NCI-H1694 treated with DMSO at 0.1 percent for 48 hours (cell line): ENCODE data around the gene KRT15.

ENCODE experiments used
- DNase-seq: peaks from one replicate; lab custom pipeline; 2025; lab: John Stamatoyannopoulos, UW

Gene KRT15

DNA sequence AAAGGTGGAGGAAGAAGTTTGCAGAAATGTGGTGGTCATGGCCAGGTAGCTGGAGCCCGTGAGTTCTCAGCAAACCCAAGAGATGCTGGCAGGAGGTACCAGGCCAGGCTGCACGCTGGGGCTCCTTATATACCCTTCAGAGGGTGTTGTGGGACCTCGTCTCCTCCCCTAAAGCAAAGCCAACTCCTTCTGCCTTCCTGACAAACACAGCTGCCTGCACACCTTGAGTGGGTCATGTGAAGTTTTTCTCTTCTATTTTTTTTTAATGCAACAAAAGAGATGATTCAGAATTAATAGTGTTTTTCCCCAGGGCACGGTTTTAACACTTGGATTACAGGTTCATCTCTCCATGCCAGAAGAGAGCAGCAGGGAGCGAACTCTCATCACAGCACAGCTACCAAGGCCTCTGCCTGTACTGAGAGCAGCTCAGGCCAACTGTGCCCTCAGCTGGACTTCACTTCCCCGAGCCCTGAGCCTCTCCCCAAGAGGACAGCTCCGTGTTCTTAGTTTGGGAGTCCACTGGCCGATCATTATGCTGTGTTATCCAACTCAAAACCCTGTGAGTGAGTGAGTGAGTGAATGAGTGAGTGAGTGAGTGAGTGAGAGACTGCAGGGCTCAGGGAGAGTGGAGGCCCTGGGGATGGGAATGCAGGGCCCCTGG is at the start of gene KRT15:
Gene KRT15 (minus strand): TSS at position 102 of the 661 bp plus-strand sequence. CDS start 63 bp downstream, at position 39.
- DNase-seq, result peak; percentile 85

DNA sequence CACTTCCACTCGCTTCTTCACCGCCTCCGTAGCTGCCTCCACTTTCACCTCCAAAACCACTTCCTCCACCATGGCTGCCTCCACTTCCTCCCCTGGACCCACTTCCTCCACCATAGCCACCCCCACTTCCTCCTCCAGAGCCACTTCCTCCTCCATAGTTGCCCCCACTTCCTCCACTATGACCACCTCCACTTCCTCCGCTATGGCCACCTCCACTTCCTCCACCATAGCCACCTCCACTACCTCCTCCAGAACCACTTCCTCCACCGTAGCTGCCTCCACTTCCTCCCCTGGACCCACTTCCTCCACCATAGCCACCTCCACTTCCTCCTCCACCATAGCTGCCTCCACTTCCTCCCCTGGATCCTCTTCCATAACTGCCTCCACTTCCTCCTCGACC is 48.6 kb upstream of the KRT15 start:
- no peak for DNase-seq

DNA sequence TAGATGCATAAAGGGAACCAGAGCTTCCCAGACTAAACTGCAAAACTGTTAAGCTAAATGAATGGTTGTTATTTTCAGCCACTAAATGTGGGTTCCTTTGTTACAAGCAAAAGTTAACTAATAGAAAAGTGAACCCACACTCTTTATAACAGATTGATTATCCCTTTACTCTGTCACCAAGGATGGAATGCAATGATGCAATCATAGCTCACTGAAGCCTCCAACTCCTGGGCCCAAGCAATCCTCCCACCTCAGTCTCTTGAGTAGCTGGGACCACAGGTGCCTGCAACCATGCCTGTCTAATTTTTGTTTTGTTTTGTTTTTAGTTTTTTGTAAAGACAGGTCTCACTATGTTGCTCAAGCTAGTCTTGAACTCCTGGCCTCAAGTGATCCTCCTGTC is 46.6 kb upstream of the KRT15 start:
- no peak for DNase-seq

DNA sequence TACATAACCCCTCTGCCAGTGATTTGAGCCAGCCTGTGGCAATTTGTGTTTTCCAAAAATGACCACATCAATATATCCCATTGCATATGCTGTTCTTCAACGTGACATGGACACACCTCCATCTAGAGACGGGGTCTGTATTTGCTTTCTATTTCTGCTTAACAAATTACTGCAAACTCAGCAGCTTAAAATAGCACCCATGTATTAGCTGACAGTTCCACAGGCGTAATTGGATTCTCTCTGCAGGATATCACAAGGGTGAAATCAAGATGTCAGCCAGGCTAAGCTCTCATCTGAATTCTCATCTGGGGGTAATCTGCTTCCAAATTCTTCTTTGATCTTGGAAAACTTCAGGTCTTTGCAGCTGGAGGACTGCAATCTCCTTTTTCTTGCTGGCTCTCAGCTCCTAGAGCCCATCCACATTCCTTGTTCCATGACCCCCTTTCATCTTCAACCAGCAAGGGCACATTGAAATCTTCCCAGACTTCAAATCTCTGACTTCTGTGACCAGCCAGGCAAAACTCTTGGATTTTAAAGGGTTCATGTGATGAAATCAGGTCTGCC is 45.0 kb upstream of the KRT15 start:
- no peak for DNase-seq

DNA sequence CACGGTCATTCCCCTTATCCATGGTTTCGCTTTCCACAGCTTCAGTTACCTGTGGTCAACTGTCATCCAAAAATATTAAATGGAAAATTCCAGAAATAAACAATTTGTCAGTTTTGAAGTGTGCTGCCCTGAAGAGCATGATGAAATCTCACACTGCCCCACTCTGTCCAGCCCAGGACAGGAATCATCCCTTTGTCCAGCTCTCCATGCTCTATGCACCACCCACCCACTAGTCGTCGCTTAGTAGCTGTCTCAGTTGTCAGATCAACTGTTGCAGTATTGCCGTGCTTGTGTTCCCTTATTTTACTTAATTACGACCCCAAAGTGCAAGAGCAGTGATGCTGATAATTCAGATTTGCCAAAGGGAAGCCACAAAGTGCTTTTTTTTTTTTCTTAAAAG is 42.9 kb upstream of the KRT15 start:
- DNase-seq, result no peak

DNA sequence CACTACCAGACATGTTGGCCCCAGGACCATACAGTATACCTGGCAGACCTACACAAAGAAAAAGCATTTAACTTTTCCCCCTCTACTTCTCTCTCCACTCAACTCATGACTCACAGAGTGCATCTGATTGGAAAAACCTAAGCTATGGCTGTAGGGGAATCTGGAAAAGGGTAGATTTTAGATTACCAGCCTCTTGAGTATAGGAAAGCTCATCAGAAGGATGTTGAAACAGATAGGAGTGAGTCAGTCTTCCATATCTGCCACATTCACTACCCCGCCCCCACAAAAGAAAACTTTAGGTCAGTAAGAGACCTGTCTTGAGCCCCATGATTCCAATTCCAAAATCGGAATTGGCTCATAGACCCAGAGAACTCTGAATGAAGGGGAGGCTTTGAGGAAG is 40.9 kb upstream of the KRT15 start:
- no peak for DNase-seq

DNA sequence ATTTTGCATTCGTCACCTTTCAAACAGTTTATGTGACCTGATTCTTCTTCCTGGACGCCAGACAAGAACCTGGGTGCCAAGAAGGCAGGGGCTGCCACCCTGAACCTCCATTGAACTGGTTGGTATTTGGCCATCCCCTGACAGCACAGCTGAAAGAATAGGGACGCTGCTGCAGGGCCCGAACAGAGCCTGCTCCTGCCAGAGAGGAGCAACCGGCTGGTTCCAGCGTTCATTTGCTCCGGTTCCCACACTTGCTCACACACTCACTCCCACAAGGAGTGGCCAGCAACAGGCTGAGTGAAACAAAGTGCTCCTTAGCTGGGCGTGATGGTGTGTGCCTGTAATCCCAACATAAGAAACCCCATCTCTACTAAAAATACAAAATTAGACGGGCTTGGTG is 38.2 kb upstream of the KRT15 start:
- DNase-seq, result no peak

DNA sequence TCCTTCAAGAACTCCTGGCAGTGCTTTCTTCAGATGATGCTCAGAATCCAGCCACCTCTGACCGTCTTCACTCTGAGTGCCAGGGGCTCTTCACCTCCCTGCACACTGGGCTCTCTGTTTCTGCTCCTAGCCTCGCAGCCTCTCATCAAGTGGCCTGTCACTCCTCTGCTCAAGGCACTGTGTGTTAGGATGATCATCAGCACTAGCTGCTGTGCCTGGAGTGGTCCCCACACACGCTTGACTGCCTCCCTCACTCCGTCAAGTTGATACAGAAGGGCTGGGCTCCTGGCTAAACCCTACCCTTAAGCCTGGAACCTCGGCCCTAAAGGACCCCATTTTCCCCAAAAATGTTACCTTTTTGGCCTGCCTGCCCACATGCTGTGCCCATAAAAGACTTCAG is 37.6 kb upstream of the KRT15 start:
- no peak for DNase-seq

DNA sequence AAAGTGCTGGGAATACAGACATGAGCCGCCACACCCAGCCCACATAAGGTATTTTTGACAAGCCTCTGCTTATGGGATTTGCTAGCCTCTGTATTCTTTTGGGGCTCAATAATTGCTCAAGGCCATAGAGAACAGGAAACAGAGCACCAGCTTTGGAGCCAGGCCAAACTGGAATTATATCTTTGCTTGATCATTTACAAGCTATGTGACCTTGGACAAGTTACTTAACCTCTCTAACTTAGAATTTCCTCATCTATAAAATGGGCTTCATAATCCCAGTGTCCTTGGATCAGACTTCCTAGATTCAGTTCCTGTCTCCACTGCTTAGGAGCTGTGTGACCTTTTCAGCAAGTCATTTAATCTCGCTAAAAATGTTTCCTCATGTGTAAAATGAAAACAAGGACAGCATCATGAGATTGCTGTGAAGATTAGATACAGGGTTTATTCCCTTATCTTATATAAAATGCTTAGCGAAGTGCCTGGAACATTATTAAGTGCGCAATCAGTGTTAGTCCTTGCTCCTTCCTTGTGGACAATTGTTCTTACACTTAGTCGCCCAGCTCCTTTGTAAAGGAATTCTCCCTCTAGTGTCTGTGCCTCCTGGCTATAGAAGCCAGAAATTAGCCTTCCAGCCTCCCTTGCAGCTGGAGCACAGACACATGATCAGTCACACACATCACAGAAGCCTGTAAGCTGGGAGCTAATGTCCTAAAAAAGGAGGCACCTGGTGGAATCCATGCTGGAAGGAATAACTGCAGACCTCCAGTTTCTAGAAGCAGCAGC is 36.6 kb upstream of the KRT15 start:
- DNase-seq, result no peak

DNA sequence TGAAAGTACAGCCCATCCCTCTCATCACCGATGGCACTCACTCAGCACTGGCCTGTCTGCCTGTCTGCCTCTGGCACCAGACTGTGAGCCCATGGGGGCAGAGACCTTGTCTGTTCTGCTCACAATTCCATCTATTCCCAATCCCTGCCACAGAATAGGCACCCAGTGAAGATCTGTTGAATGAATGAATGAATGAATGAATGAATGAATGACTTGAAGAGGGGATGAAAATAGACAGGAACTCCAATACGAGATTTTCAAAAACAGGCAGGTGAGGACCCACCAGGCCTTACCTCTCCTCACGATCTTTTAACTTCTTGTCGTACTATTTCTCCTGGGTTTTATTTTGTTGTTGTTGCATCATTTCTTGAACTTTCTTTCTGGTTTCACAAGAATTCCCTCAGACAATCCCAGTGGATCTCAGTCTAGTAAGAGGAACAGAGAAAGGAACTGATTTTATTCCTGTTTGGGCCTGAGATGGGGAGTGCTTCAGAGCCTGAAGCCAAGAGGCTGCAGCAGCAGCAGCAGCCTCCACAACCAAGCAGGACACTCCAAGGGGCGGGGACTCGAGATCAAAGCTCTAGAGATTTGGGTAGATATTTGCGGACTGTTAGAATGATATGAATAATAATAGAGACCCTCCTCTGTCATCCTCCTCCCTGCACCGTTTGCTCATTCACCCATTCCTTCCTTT is 35.4 kb upstream of the KRT15 start:
- DNase-seq, result no peak

DNA sequence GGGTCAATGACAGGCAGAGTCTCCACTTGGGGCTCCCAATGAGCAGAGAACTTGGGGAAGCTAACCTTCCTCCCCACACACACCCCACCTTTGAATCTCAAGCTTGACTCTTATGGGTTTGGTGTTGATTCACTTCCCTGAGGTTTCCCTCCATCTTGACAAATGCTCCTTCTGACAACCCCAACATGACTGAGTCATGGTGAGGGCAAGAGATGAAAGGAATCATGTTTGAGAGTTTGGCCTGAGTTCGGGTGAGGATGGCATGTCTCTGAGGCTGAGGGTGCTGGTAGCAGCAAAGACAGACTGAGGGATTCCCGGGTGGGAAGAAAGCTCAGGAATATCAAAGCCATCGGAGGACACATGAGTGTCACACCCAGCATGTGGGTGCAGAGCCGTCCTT is 34.5 kb upstream of the KRT15 start:
- DNase-seq, result no peak

DNA sequence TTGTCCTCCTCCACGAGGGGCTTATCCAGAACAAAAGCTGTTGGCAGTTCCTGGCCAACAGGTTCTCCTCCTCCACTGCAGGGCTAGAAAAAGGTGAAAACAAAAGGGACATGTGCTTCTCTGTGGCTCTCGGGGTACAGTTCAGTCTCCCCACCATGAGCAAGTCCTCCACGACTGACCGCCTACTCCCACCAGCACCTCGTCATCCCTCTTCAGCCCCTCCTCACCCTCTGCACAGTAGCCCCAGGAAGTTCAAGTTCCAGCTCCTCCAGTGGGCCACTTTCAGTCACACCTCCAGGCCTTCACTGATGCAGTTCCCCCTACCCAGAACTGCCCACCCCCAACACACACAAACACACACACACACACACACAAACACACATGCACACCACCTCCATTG is 33.8 kb upstream of the KRT15 start:
- no peak for DNase-seq

DNA sequence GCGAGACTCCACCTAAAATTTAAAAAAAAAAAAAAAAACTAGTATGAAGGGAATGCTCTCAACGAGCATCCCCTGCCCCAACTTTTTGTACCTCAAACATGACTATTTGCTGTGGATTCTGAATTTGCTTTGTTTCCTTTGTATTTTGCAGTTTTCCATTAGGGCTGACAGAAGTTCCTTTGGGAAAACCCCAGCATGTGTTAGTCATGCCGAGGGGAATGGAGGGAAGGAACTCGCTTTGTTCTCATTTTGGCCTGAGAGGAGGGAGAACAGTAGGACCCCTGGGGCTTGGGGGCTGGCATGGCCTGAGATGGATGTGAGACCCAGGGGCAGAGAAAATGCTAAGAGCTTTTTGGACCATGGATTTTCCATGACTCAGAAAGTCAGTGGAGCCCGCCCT is 32.7 kb upstream of the KRT15 start:
- DNase-seq, result no peak

DNA sequence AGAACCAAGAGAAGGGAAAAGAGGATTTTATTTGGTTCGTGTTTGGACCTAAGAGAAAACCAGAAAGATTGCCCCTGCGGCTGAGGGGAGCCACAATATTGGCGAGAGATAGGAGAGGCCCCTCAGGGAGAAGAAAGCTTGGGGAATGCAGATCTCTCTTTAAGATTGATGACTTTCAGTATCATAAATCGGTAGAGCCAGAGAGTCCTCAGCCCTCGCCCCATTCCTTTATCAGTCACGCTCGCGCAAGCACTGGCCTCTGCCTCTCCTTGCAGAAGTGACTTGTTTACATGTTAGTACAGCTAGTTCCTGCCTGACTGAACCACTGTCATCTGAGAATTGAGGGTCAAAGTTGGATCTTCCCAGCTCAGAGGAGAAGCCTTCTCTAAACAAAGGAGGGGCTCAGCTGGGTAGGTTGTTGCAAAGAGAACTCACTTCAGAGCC is 30.9 kb upstream of the KRT15 start:
- no peak for DNase-seq

DNA sequence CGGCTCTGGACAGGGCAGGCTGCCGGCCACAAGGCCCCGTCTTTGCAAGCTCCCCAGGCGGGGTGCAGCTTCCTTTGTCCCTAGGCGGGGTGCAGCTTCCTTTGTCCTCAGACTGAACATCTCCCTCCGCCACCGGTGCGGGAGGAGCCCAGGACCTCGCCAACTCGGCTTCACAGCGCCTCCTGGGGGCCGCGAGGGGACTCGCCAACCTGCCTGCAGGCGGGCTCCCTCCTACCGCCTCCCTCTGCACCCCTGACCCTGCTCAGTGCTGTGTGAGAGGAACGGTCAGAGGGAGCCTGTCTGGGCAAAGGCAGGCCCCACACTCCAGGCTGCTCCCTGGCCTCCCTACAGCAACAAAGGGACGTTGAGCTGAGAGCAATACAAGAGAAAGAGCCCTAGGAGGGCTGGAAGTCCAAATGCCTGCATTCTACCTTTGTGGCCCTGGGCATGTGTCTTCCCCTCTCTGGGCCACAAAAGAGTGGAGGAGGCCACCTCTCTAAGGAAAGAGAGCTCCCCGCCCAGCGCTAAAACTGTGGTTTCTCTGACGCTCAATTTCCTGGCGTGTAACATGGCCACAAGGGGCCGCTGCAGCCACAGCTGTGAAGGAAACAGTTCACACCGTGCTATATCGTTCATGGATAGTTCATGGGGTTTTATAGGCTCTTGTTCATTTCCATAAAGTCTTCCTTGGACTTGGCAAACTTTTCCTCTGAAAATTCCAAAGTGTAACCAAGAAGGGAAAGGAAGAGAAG is 30.3 kb upstream of the KRT15 start:
- peak; percentile 87 for DNase-seq

DNA sequence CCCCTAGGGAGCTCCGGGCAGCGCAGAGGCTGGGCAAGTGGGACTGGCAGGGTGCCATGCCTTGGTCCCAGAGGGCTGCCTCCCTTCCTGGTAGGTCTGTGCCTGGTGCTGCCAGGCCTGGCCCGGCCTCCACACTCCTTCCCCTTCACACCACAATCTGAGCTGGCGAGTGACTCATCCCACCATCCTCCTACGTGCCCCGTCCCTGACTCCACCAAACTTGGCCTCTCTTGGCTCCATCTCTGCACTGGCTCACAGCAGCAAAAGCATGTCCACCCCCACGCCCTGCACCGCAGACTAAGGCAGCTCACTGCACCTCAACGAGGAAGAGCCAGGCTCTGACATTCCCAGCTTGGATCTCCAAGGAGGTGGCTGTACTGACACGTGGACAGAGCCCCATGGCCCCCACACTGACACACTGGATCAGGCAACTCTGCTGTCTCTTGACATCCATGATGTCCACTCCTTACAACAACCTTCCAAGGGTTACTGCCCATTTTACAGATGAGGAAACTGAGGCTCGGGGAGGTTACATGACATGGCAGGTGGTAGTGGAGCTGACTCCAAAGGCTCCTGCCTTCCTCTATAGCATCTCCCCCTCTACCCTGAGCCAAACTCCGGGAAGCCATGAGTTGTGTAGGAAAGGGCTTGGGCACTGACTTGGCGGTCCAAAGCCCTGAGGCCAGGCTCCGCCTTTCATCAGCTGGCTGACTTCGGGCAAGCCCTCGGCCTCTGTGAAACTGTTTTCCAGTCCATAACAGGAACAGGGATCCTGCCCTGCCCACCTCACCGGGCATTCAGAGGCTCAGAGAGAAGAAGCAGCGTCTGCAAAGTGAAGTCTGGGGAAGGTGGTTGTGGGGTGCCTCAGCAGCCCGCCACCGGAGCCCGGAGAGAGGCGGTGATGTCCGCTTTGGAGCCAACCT is 29.5 kb upstream of the KRT15 start:
- DNase-seq, result peak; percentile 64

DNA sequence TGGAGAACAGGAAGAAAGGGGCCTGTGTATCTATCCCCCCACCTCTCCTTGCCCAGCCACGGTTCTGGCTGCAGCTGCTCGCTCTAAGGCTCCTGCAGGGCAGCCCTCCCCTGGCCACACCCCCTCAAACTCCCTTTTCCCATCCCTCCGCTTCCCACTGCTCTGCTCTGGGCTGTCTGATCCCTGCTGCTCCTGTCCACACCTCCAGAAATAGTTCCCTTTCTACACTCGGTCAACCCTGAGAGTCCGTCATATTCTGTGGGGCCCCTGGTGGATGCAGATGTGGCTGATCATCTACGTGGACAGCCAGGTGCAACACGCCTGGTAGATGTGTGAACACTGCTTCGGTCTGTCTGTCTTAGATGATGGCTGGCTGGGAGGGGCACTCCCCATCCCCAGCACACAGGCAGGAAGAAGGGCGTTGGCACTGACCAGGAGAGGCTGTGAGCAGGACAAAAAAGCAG is 28.7 kb upstream of the KRT15 start:
- DNase-seq, result no peak

DNA sequence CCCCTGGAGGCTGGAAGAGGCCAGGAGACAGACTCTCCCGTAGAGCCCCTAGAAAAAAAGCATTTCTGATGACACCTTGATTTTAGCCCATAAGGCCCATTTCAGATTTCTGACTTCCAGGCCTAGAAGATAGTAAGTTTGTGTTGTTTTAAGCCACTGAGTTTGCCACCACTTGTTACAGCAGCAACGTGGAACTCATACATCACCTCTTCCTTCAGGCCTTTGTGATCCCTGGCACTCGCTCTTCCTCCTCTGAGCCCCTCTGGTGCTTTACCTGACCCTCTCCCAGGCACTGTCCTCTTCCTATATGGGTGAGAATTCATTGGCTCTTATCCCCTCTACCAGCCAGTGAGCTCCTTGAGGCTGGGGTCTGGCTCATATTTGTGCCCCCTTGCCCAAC is 28.1 kb upstream of the KRT15 start:
- no peak for DNase-seq

DNA sequence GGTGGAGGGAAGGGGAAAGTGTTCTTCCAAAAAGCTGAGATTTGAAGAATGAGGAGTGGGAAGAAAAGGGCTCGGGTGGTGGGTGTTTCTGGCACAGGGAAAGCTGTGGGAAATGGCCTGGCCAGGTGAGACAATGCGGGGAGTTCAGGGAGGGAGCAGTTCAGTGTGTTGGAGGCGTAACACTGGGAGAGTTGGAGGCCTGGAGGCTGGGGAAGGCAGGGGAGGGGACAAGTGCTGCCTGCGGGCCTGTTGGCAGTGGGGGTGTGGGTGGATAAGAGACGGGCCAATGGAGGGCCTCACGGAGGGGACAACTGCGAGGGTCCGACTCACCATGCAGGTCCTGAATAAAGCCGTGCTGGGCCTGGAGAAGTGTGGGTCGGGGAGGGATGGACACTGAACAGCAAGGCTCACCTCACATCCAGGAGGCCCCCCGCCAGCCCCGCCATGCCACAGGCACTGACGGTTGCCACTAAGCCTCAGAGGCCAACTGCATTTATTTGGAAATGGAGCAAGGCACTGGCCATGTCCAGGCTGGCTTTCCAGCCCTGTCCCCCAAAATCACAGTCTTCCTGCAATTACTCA is 27.2 kb upstream of the KRT15 start:
- no peak for DNase-seq

DNA sequence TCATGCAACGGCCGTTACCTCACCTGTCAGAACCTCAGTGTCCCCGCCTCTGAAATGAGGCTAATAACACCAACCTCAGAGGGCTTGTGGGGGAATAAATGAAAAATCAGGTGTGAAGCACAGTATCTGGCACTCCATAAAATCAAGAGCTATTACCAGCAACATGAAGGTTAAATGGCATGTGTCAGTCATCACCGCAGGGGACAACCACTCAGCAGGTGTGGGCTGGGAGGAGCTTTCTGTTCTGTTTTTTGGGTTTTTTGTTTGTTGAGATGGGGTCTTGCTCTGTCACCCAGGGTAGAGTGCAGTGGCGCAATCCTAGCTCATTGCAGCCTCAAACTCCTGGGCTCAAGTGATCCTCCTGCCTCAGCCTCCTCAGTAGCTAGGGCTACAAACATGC is 26.2 kb upstream of the KRT15 start:
- DNase-seq, result no peak
